HCT116 (cell line): ENCODE measurements around the gene C11orf21. TPM values are rescaled to one million over a fixed set of nuclear protein-coding genes. Genes with fewer than 3 reads are reported as not detected.

Source experiments
- ATAC-seq: fragments of 200-7000 bp; cut with Tn5 transposase; 2 replicates; pipeline ENCODE4 v1.9.1; 2020; ENCODE audit warnings: mild to moderate bottlenecking, moderate library complexity
- BruUV-seq: library from RNA; stranded (reverse); fragments of 400-500 nt; replicated peaks from 2 replicates; lab custom pipeline; 2021; lab: Mats Ljungman, UMichigan
- CTCF ChIA-PET: fragments of 300-600 bp; sonication (Branson Sonifier 250); formaldehyde crosslinking; loops from one replicate; lab custom pipeline; 2021; ENCODE audit warnings: antibody characterized with exemption; lab: Charles Lee
- POLR2A ChIA-PET: fragments of 300-600, 350-600 bp; sonication (Branson Sonifier 250); formaldehyde crosslinking; loops from one replicate; lab custom pipeline; 2021; ENCODE audit warnings: antibody characterized with exemption; lab: Charles Lee
- RAD21 ChIA-PET, 2 experiments: fragments of 300-600 bp; sonication (Branson Sonifier 250); formaldehyde crosslinking; loops; one replicate each; lab custom pipeline; 2023; ENCODE audit warnings: low total read pairs in 2 of 2; ENCODE audit not compliant: uncharacterized antibody in 2 of 2, unreplicated experiment in 2 of 2, low non-redundant PET in 1 of 2; lab: Charles Lee
- DNase-seq: peaks from one replicate; pipeline ENCODE4 v3.0.0-alpha.2; 2010; ENCODE audit warnings: low read depth, low spot score
- H2AFZ ChIP-seq: fragments of 200-600 bp; shearing (Covaris generic), sonication (generic); 2 replicates; pipeline ENCODE4 v1.6.1; 2017; ENCODE audit warnings: low read depth, mixed run types, mixed read lengths, antibody characterized with exemption, low read length; ENCODE audit not compliant: poor library complexity, severe bottlenecking
- H3K27ac ChIP-seq: 2 replicates; pipeline ENCODE4 v1.5.1; 2012; ENCODE audit warnings: low read depth, low read length
- H3K27me3 ChIP-seq: fragments of 200-600 bp; sonication (generic); 2 replicates; pipeline ENCODE4 v1.6.1; 2016; ENCODE audit warnings: mixed run types, low read length, mixed read lengths; ENCODE audit not compliant: insufficient read depth
- H3K36me3 ChIP-seq, 2 experiments: fragments of 200-500 bp in 1 of 2; fragments of 200-600 bp in 1 of 2; sonication (Bioruptor generic) in 1 of 2; sonication (generic) in 1 of 2; 2 replicates each; pipeline versions ENCODE4 v1.5.1 to v1.6.1; 2014 to 2016; ENCODE audit warnings: low read length in 2 of 2, inconsistent platforms in 1 of 2, mixed read lengths in 1 of 2, mixed run types in 1 of 2; ENCODE audit not compliant: insufficient read depth in 2 of 2, control insufficient read depth in 1 of 2
- H3K4me1 ChIP-seq, 2 experiments: fragments of 200-600 bp in 1 of 2; sonication (generic) in 1 of 2; 2 replicates each; pipeline versions ENCODE4 v1.5.1 to v1.6.1; 2012 to 2017; ENCODE audit warnings: low read length in 2 of 2, inconsistent platforms in 1 of 2, mild to moderate bottlenecking in 1 of 2, mixed read lengths in 1 of 2, mixed run types in 1 of 2, moderate library complexity in 1 of 2; ENCODE audit not compliant: insufficient read depth in 2 of 2, control insufficient read depth in 1 of 2
- H3K4me2 ChIP-seq: fragments of 200-600 bp; sonication (generic); 2 replicates; pipeline ENCODE4 v1.6.1; 2017; ENCODE audit warnings: mixed run types, low read length, mixed read lengths
- H3K4me3 ChIP-seq, 2 experiments: fragments of 200-600 bp in 1 of 2; sonication (generic) in 1 of 2; replicated peaks in 1 of 2; 2 replicates each; pipeline ENCODE4 v1.5.1; 2011 to 2016; ENCODE audit warnings: low read length in 2 of 2, control low read depth in 1 of 2, low read depth in 1 of 2, mild to moderate bottlenecking in 1 of 2, mixed read lengths in 1 of 2, mixed run types in 1 of 2
- H3K79me2 ChIP-seq: fragments of 200-600 bp; sonication (generic); 2 replicates; pipeline ENCODE4 v1.6.1; 2017; ENCODE audit warnings: mild to moderate bottlenecking, mixed run types, low read length, moderate library complexity, mixed read lengths; ENCODE audit not compliant: insufficient read depth
- H3K9ac ChIP-seq: fragments of 200-600 bp; sonication (generic); 2 replicates; pipeline ENCODE4 v1.6.1; 2016; ENCODE audit warnings: low read length, mixed read lengths
- H3K9me2 ChIP-seq: fragments of 200-600 bp; sonication (generic), shearing (Covaris generic); 2 replicates; pipeline ENCODE4 v1.6.1; 2017; ENCODE audit warnings: mixed run types, mild to moderate bottlenecking, moderate library complexity; ENCODE audit not compliant: insufficient read depth
- H3K9me3 ChIP-seq, 2 experiments: fragments of 200-500 bp in 1 of 2; fragments of 200-600 bp in 1 of 2; sonication (Bioruptor generic) in 1 of 2; sonication (generic) in 1 of 2; 2 replicates each; pipeline ENCODE4 v1.6.1; 2014 to 2017; ENCODE audit warnings: low read length in 2 of 2, mixed read lengths in 2 of 2, inconsistent platforms in 1 of 2, low read depth in 1 of 2, mild to moderate bottlenecking in 1 of 2, mixed run types in 1 of 2, moderate library complexity in 1 of 2; ENCODE audit not compliant: control insufficient read depth in 1 of 2, insufficient read depth in 1 of 2
- H4K20me1 ChIP-seq: fragments of 200-600 bp; sonication (generic), shearing (Covaris generic); 2 replicates; pipeline ENCODE4 v1.6.1; 2017; ENCODE audit warnings: mixed run types, mild to moderate bottlenecking, moderate library complexity; ENCODE audit not compliant: insufficient read depth
- EGR1 ChIP-seq: IDR thresholded peaks from 2 replicates; pipeline ENCODE4 v1.6.1; 2012; ENCODE audit warnings: low read depth
- ELF1 ChIP-seq: IDR thresholded peaks from 2 replicates; pipeline ENCODE4 v1.6.1; 2012; ENCODE audit warnings: low read depth, borderline replicate concordance
- EZH2 ChIP-seq: fragments of 200-600 bp; sonication (generic); IDR thresholded peaks from 2 replicates; pipeline ENCODE4 v1.6.1; 2017; ENCODE audit warnings: antibody characterized with exemption, mixed run types
- EZH2phosphoT487 ChIP-seq: fragments of 200-600 bp; IDR thresholded peaks from 2 replicates; pipeline ENCODE4 v1.6.1; 2018; ENCODE audit warnings: antibody characterized with exemption, borderline replicate concordance
- FOSL1 ChIP-seq: IDR thresholded peaks from 2 replicates; pipeline ENCODE4 v1.6.1; 2012; ENCODE audit warnings: low read depth
- POLR2A ChIP-seq: IDR thresholded peaks from 2 replicates; pipeline ENCODE4 v1.7.0; 2011; ENCODE audit warnings: borderline replicate concordance; ENCODE audit not compliant: insufficient read depth, insufficient read length; ENCODE audit errors: extremely low read depth
- POLR2AphosphoS5 ChIP-seq: IDR thresholded peaks from 2 replicates; pipeline ENCODE4 v1.6.1; 2011; ENCODE audit warnings: mild to moderate bottlenecking, low read depth, low read length, moderate library complexity
- RAD21 ChIP-seq: IDR thresholded peaks from 2 replicates; pipeline ENCODE4 v1.6.1; 2012; ENCODE audit warnings: low read depth, mild to moderate bottlenecking
- SIN3A ChIP-seq: IDR thresholded peaks from 2 replicates; pipeline ENCODE4 v1.6.1; 2012; ENCODE audit warnings: low read depth
- SP1 ChIP-seq: IDR thresholded peaks from 2 replicates; pipeline ENCODE4 v1.6.1; 2012; ENCODE audit warnings: low read depth
- SRF ChIP-seq: IDR thresholded peaks from 2 replicates; pipeline ENCODE4 v1.6.1; 2012; ENCODE audit warnings: low read depth
- TCF7L2 ChIP-seq: IDR thresholded peaks from 2 replicates; pipeline ENCODE4 v1.7.0; 2011; ENCODE audit warnings: borderline replicate concordance, inconsistent platforms; ENCODE audit not compliant: insufficient read depth, insufficient read length; ENCODE audit errors: extremely low read depth
- YY1 ChIP-seq: IDR thresholded peaks from 2 replicates; pipeline ENCODE4 v1.6.1; 2011; ENCODE audit warnings: low read length, low read depth, moderate library complexity, mild to moderate bottlenecking; ENCODE audit not compliant: insufficient replicate concordance; ENCODE audit errors: extremely low read depth
- ZFX ChIP-seq: fragments of 450-650 bp; IDR thresholded peaks from 2 replicates; pipeline ENCODE4 v1.6.1; 2017
- ZNF274 ChIP-seq: fragments of 200-500 bp; sonication (Bioruptor generic); IDR thresholded peaks from 2 replicates; pipeline ENCODE4 v1.6.1; 2014; ENCODE audit warnings: mild to moderate bottlenecking, low read depth, low read length, inconsistent platforms
- intact Hi-C: fragments of 100-400 bp; cut with micrococcal nuclease; formaldehyde crosslinking; loops from 2 replicates; pipeline ENCODE4 v1.10.0; 2022
- total RNA-seq: library from RNA; stranded (reverse); gene quantifications from one replicate; pipeline ENCODE4 v1.2.1, GENCODE V29; 2021; ENCODE audit not compliant: unreplicated experiment
- TF ChIP-seq, protein P1 (sequence below): IDR thresholded peaks from 2 replicates; pipeline ENCODE4 v1.6.1; 2012
- TF ChIP-seq, protein P2 (sequence below): IDR thresholded peaks from 2 replicates; pipeline ENCODE4 v1.6.1; 2012; ENCODE audit warnings: low read depth
- TF ChIP-seq, protein P3 (sequence below): IDR thresholded peaks from 2 replicates; pipeline ENCODE4 v1.6.1; 2012
- TF ChIP-seq, protein P4 (sequence below), 3 experiments: fragments of 200-600 bp in 1 of 3; sonication (generic) in 1 of 3; IDR thresholded peaks in 2 of 3; conservative IDR thresholded peaks in 1 of 3; 2 replicates each; pipeline ENCODE4 v1.5.1; 2012 to 2017; ENCODE audit warnings: low read depth in 2 of 3, low read length in 2 of 3, antibody characterized with exemption in 1 of 3, borderline replicate concordance in 1 of 3, control low read depth in 1 of 3, mild to moderate bottlenecking in 1 of 3, mixed read lengths in 1 of 3, mixed run types in 1 of 3, moderate library complexity in 1 of 3; ENCODE audit not compliant: insufficient read depth in 1 of 3

Gene C11orf21
- total RNA-seq, 1 experiment from 2014 or later, result not detected

DNA sequence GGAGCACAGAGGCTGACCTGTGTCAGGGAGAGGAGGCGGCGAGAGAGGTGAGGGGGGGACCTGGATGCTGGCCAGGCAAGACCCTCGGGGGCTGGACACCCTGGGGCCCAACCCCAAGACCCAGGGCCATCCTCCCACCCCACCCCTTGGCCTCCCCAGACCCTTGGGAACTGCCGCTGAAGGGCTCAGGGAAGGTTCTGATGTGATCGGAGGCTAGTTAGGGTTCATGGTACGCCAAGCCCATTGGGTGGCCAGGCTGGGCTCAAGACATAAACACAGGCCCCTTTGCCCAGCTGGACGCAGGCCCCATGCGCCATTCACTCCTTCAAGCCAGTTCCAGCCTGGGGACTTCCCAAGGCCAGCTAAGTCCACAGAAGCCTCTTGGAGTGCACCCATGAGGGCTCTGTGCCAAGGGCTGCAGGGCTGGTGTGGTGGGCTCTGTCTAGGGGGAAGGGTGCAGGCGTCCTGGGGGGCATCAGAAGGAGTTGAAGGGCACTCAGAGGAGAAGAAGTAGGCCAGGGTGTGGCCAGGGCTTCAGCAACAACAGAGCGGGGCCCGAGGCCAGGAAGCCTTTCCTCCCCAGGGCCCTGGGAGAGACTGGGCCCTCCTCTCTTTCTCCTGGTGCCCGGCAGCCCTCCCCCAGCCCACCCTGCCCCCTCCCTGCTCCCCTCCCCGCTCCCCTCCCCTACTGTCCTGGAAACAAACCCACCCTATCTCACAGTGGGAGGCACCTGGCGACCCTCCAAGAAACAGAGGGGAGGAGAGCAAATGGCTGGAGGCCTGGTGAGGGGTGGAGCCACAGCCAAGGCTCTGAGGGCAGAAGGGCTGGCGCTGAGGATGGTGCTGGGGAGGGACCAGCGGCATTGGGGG, 13.0 kb upstream of the C11orf21 start:
- H3K79me2 ChIP-seq, result no peaks in the 10 kb centered on the region
- TF ChIP-seq, protein P1, sequence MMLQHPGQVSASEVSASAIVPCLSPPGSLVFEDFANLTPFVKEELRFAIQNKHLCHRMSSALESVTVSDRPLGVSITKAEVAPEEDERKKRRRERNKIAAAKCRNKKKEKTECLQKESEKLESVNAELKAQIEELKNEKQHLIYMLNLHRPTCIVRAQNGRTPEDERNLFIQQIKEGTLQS, result no peak
- TF ChIP-seq TCF7L2 (no peak), ZNF274 (no peak), ZFX (no peak), EGR1 (no peak), POLR2A (no peak), SIN3A (no peak), POLR2AphosphoS5 (no peak), SP1 (no peak), ELF1 (no peak), EZH2 (no peak), EZH2phosphoT487 (no peak), RAD21 (no peak), FOSL1 (no peak), YY1 (no peak), SRF (no peak)
- TF ChIP-seq, protein P2, sequence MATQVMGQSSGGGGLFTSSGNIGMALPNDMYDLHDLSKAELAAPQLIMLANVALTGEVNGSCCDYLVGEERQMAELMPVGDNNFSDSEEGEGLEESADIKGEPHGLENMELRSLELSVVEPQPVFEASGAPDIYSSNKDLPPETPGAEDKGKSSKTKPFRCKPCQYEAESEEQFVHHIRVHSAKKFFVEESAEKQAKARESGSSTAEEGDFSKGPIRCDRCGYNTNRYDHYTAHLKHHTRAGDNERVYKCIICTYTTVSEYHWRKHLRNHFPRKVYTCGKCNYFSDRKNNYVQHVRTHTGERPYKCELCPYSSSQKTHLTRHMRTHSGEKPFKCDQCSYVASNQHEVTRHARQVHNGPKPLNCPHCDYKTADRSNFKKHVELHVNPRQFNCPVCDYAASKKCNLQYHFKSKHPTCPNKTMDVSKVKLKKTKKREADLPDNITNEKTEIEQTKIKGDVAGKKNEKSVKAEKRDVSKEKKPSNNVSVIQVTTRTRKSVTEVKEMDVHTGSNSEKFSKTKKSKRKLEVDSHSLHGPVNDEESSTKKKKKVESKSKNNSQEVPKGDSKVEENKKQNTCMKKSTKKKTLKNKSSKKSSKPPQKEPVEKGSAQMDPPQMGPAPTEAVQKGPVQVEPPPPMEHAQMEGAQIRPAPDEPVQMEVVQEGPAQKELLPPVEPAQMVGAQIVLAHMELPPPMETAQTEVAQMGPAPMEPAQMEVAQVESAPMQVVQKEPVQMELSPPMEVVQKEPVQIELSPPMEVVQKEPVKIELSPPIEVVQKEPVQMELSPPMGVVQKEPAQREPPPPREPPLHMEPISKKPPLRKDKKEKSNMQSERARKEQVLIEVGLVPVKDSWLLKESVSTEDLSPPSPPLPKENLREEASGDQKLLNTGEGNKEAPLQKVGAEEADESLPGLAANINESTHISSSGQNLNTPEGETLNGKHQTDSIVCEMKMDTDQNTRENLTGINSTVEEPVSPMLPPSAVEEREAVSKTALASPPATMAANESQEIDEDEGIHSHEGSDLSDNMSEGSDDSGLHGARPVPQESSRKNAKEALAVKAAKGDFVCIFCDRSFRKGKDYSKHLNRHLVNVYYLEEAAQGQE, result no peak
- TF ChIP-seq, protein P3, sequence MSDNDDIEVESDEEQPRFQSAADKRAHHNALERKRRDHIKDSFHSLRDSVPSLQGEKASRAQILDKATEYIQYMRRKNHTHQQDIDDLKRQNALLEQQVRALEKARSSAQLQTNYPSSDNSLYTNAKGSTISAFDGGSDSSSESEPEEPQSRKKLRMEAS, result no peak
- TF ChIP-seq, protein P4, sequence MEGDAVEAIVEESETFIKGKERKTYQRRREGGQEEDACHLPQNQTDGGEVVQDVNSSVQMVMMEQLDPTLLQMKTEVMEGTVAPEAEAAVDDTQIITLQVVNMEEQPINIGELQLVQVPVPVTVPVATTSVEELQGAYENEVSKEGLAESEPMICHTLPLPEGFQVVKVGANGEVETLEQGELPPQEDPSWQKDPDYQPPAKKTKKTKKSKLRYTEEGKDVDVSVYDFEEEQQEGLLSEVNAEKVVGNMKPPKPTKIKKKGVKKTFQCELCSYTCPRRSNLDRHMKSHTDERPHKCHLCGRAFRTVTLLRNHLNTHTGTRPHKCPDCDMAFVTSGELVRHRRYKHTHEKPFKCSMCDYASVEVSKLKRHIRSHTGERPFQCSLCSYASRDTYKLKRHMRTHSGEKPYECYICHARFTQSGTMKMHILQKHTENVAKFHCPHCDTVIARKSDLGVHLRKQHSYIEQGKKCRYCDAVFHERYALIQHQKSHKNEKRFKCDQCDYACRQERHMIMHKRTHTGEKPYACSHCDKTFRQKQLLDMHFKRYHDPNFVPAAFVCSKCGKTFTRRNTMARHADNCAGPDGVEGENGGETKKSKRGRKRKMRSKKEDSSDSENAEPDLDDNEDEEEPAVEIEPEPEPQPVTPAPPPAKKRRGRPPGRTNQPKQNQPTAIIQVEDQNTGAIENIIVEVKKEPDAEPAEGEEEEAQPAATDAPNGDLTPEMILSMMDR (IDR thresholded peaks at IDR 0.05 in 2 of 3, conservative IDR thresholded peaks at IDR 0.05 in 1 of 3; ENCODE audit: borderline replicate concordance in 1 of 3, insufficient read depth in 1 of 3, low read depth in 2 of 3, low read length in 2 of 3), result no peak
- TF ChIP-seq, all 23 proteins: peak for 0
- Histone ChIP-seq H3K9me3 (no peaks in the 10 kb centered on the region), H2AFZ (no peak overlapping the region), H3K9ac (no peak overlapping the region), H3K4me3 (no peak overlapping the region), H3K36me3 (no peaks in the 10 kb centered on the region), H3K4me1 (peaks cover 0 to 20% of the 10 kb centered on the region in 2 experiments), H3K27ac (no peak overlapping the region), H4K20me1 (no peaks in the 10 kb centered on the region), H3K27me3 (no peaks in the 10 kb centered on the region), H3K9me2 (no peaks in the 10 kb centered on the region), H3K4me2 (no peak overlapping the region)
- RAD21 ChIA-PET, result no interaction called here
- POLR2A ChIA-PET, result no interaction called here
- peak; percentile 55 for ATAC-seq
- BruUV-seq, result no TSS peak
- CTCF ChIA-PET, result interaction anchor here (1.6 kb wide), 1 partner anchor 10 kb away, joined by 3 read pairs; no protein-coding TSS in a partner anchor
- intact Hi-C loops, result no loop called here
- no peak for DNase-seq
